Neural cell (in vitro differentiated cells): Measurements from ENCODE around the gene NUP62. TPM values are rescaled to one million over a fixed set of nuclear protein-coding genes. Genes with fewer than 3 reads are reported as not detected.
"Not testable (repeated sequence)": the region's sequence is repeated elsewhere in the genome, so short reads cannot be mapped to it uniquely, and the experiment has no call there.

Experiments used
- H2AFZ ChIP-seq: fragments of 200-600, 300-800 bp; sonication (generic), shearing (Covaris generic); 2 replicates; pipeline ENCODE4 v1.6.0; 2014; ENCODE audit warnings: low read depth, mild to moderate bottlenecking, antibody characterized with exemption, low read length, moderate library complexity
- H3F3A ChIP-seq: fragments of 200-600 bp; shearing (Covaris generic); 2 replicates; pipeline ENCODE4 v1.6.1; 2016; ENCODE audit warnings: mild to moderate bottlenecking, moderate library complexity, mixed read lengths, antibody characterized with exemption, low read length; ENCODE audit not compliant: insufficient read depth, poor library complexity, severe bottlenecking
- H3K27ac ChIP-seq: fragments of 200-600, 300-800 bp; sonication (generic), shearing (Covaris generic); 2 replicates; pipeline ENCODE4 v1.5.1; 2014; ENCODE audit warnings: mild to moderate bottlenecking, low read length, moderate library complexity
- H3K27me3 ChIP-seq: fragments of 300-800, 200-600 bp; sonication (generic), shearing (Covaris generic); 2 replicates; pipeline ENCODE4 v1.6.0; 2014; ENCODE audit warnings: mild to moderate bottlenecking, low read depth, low read length, moderate library complexity; ENCODE audit not compliant: insufficient read depth
- H3K36me3 ChIP-seq: fragments of 300-800, 200-600 bp; sonication (generic), shearing (Covaris generic); 2 replicates; pipeline ENCODE4 v1.5.1; 2014; ENCODE audit warnings: mild to moderate bottlenecking, antibody characterized with exemption, low read length, moderate library complexity; ENCODE audit not compliant: insufficient read depth
- H3K4me2 ChIP-seq: fragments of 300-800, 200-600 bp; sonication (generic), shearing (Covaris generic); 2 replicates; pipeline ENCODE4 v1.6.0; 2014; ENCODE audit warnings: mild to moderate bottlenecking, low read length
- H3K4me3 ChIP-seq: fragments of 300-800, 200-600 bp; sonication (generic), shearing (Covaris generic); 2 replicates; pipeline ENCODE4 v1.5.1; 2014; ENCODE audit warnings: mild to moderate bottlenecking, low read length, moderate library complexity
- H3K79me2 ChIP-seq: fragments of 200-600 bp; shearing (Covaris generic); replicated peaks from 2 replicates; pipeline ENCODE4 v1.6.0; 2014; ENCODE audit warnings: mild to moderate bottlenecking, low read length, moderate library complexity; ENCODE audit not compliant: insufficient read depth
- H3K9ac ChIP-seq: fragments of 300-800, 200-600 bp; sonication (generic), shearing (Covaris generic); 2 replicates; pipeline ENCODE4 v1.6.1; 2016; ENCODE audit warnings: mild to moderate bottlenecking, low read length, mixed read lengths
- H3K9me2 ChIP-seq: fragments of 200-600 bp; shearing (Covaris generic); 2 replicates; pipeline ENCODE4 v1.6.1; 2016; ENCODE audit warnings: mild to moderate bottlenecking, low read length, mixed read lengths; ENCODE audit not compliant: insufficient read depth
- H3K9me3 ChIP-seq: fragments of 200-600, 300-800 bp; sonication (generic), shearing (Covaris generic); 2 replicates; pipeline ENCODE4 v1.6.1; 2016; ENCODE audit warnings: mild to moderate bottlenecking, mixed run types, low read length, moderate library complexity, mixed read lengths
- H4K20me1 ChIP-seq: fragments of 200-600 bp; shearing (Covaris generic); 2 replicates; pipeline ENCODE4 v1.6.1; 2016; ENCODE audit warnings: mild to moderate bottlenecking, mixed run types; ENCODE audit not compliant: insufficient read depth
- EP300 ChIP-seq: fragments of 450-650 bp; conservative IDR thresholded peaks from 2 replicates; pipeline ENCODE4 v1.6.1; 2014; ENCODE audit warnings: antibody characterized with exemption, mild to moderate bottlenecking, moderate library complexity; ENCODE audit not compliant: poor library complexity, severe bottlenecking
- EZH2 ChIP-seq: fragments of 200-600, 300-800 bp; shearing (Covaris generic), sonication (generic); IDR thresholded peaks from 2 replicates; pipeline ENCODE4 v1.6.1; 2014; ENCODE audit warnings: antibody characterized with exemption, low read length, borderline replicate concordance, mild to moderate bottlenecking; ENCODE audit not compliant: insufficient read depth, poor library complexity, severe bottlenecking
- MXI1 ChIP-seq: fragments of 450-650 bp; conservative IDR thresholded peaks from 2 replicates; pipeline ENCODE4 v1.6.1; 2014; ENCODE audit warnings: antibody characterized with exemption, mild to moderate bottlenecking; ENCODE audit not compliant: poor library complexity, severe bottlenecking
- POLR2AphosphoS5 ChIP-seq: IDR thresholded peaks from 2 replicates; pipeline ENCODE4 v1.6.1; 2012
- RAD21 ChIP-seq: fragments of 450-650 bp; conservative IDR thresholded peaks from 2 replicates; pipeline ENCODE4 v1.6.1; 2014; ENCODE audit warnings: antibody characterized with exemption, mild to moderate bottlenecking, moderate library complexity
- SMC3 ChIP-seq: fragments of 450-650 bp; conservative IDR thresholded peaks from 2 replicates; pipeline ENCODE4 v1.6.1; 2014; ENCODE audit warnings: antibody characterized with exemption, mild to moderate bottlenecking, moderate library complexity; ENCODE audit not compliant: poor library complexity
- TAF1 ChIP-seq: IDR thresholded peaks from 2 replicates; pipeline ENCODE4 v1.6.1; 2012; ENCODE audit warnings: low read depth
- polyA plus RNA-seq: library from polyadenylated mRNA; depleted of rRNA; stranded (reverse); fragments of >200 nt; gene quantifications from 2 replicates; pipeline ENCODE4 v1.2.3, GENCODE V29; 2014
- TF ChIP-seq, protein P1 (sequence below): fragments of 450-650 bp; IDR thresholded peaks from 2 replicates; pipeline ENCODE4 v1.5.1; 2014; ENCODE audit warnings: antibody characterized with exemption, mild to moderate bottlenecking, moderate library complexity; ENCODE audit not compliant: poor library complexity, severe bottlenecking
- TF ChIP-seq, protein P2 (sequence below): IDR thresholded peaks from 2 replicates; pipeline ENCODE4 v1.6.1; 2012; ENCODE audit warnings: borderline replicate concordance

Gene NUP62
- polyA plus RNA-seq, 1 donor from 2014 or later, result 24.9 TPM

DNA sequence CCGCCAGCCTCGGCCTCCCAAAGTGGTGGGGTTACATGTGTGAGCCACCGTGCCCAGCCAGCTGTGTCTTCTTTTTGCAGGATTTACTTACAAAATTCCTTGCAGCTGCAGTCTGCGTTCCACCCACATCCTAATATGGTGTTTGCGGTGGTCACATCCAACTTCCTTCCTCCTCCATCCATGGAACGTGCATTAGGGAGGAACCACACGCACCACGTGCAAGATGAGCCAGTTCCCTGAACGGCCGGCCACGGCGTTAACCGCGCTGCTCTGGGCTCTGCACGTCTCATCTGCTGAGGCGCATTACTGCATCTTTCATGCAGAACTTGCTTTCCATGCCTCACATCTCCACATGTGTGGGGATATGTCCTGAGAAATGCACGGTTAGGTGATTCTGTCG lies 44.7 kb upstream of the NUP62 start:
- Histone ChIP-seq H2AFZ (no peak overlapping the region), H3K9me2 (no peaks in the 10 kb centered on the region), H3K9ac (no peak overlapping the region), H3K27ac (no peak overlapping the region), H4K20me1 (no peaks in the 10 kb centered on the region), H3F3A (no peaks in the 10 kb centered on the region), H3K4me3 (no peak overlapping the region), H3K36me3 (no peaks in the 10 kb centered on the region), H3K27me3 (no peaks in the 10 kb centered on the region), H3K4me2 (no peak overlapping the region), H3K9me3 (no peaks in the 10 kb centered on the region), H3K79me2 (no peaks in the 10 kb centered on the region)
- no peak for TF ChIP-seq MXI1
- TF ChIP-seq EZH2, result no peak

DNA sequence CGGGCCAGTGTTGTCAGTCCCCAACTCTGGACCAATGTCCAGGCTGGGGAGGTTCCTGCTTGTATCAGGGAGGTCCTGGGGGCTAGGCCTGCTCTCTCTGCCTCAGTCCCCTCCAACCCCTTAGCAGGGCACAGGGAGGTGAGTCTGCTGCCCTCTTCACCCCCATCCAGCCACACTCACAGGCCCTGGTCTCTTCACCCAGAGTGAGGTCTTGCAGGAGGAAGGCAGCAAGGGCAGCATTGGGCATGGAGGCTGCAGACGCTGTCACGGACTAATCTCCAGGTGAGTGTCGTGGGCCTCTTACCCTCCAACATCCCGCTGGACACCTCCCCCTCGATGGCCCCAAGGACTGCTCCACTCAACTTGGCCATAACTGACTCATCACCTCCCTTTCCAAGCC lies 43.5 kb upstream of the NUP62 start:
- Histone ChIP-seq H3K9me3 (no peaks in the 10 kb centered on the region), H3K36me3 (no peaks in the 10 kb centered on the region), H3K9me2 (no peaks in the 10 kb centered on the region), H2AFZ (no peak overlapping the region), H3K27ac (no peak overlapping the region), H3K79me2 (no peaks in the 10 kb centered on the region), H3F3A (no peaks in the 10 kb centered on the region), H3K4me2 (no peak overlapping the region), H3K27me3 (no peaks in the 10 kb centered on the region), H4K20me1 (no peaks in the 10 kb centered on the region), H3K9ac (no peak overlapping the region), H3K4me3 (no peak overlapping the region)
- TF ChIP-seq, protein P1, sequence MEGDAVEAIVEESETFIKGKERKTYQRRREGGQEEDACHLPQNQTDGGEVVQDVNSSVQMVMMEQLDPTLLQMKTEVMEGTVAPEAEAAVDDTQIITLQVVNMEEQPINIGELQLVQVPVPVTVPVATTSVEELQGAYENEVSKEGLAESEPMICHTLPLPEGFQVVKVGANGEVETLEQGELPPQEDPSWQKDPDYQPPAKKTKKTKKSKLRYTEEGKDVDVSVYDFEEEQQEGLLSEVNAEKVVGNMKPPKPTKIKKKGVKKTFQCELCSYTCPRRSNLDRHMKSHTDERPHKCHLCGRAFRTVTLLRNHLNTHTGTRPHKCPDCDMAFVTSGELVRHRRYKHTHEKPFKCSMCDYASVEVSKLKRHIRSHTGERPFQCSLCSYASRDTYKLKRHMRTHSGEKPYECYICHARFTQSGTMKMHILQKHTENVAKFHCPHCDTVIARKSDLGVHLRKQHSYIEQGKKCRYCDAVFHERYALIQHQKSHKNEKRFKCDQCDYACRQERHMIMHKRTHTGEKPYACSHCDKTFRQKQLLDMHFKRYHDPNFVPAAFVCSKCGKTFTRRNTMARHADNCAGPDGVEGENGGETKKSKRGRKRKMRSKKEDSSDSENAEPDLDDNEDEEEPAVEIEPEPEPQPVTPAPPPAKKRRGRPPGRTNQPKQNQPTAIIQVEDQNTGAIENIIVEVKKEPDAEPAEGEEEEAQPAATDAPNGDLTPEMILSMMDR, result no peak
- no peak for TF ChIP-seq EZH2
- no peak for TF ChIP-seq TAF1

DNA sequence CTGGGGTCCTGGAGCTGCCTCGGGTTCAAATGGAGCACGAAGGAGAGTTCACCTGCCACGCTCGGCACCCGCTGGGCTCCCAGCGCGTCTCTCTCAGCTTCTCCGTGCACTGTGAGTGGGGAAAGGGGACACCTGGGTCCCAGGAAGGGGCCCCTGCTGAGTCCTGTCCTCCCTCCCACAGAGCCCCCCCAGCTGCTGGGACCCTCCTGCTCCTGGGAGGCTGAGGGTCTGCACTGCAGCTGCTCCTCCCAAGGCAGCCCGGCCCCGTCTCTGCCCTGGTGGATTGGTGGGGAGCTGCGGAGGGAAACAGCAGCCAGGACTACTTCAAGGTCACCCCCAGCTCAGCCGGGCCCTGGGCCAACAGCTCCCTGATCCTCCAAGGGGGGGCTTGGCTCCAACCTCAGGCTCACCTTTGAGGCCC lies 42.7 kb upstream of the NUP62 start:
- Histone ChIP-seq H3F3A (no peaks in the 10 kb centered on the region), H3K4me3 (no peak overlapping the region), H3K4me2 (no peak overlapping the region), H2AFZ (no peak overlapping the region), H3K27ac (no peak overlapping the region), H3K36me3 (no peaks in the 10 kb centered on the region), H3K9me3 (no peaks in the 10 kb centered on the region), H3K27me3 (no peaks in the 10 kb centered on the region), H3K79me2 (no peaks in the 10 kb centered on the region), H4K20me1 (no peaks in the 10 kb centered on the region), H3K9ac (no peak overlapping the region), H3K9me2 (no peaks in the 10 kb centered on the region)
- TF ChIP-seq, protein P2, sequence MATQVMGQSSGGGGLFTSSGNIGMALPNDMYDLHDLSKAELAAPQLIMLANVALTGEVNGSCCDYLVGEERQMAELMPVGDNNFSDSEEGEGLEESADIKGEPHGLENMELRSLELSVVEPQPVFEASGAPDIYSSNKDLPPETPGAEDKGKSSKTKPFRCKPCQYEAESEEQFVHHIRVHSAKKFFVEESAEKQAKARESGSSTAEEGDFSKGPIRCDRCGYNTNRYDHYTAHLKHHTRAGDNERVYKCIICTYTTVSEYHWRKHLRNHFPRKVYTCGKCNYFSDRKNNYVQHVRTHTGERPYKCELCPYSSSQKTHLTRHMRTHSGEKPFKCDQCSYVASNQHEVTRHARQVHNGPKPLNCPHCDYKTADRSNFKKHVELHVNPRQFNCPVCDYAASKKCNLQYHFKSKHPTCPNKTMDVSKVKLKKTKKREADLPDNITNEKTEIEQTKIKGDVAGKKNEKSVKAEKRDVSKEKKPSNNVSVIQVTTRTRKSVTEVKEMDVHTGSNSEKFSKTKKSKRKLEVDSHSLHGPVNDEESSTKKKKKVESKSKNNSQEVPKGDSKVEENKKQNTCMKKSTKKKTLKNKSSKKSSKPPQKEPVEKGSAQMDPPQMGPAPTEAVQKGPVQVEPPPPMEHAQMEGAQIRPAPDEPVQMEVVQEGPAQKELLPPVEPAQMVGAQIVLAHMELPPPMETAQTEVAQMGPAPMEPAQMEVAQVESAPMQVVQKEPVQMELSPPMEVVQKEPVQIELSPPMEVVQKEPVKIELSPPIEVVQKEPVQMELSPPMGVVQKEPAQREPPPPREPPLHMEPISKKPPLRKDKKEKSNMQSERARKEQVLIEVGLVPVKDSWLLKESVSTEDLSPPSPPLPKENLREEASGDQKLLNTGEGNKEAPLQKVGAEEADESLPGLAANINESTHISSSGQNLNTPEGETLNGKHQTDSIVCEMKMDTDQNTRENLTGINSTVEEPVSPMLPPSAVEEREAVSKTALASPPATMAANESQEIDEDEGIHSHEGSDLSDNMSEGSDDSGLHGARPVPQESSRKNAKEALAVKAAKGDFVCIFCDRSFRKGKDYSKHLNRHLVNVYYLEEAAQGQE, result no peak
- no peak for TF ChIP-seq MXI1
- no peak for TF ChIP-seq POLR2AphosphoS5
- TF ChIP-seq SMC3, result no peak
- TF ChIP-seq EZH2, result no peak
- no peak for TF ChIP-seq RAD21
- TF ChIP-seq EP300, result no peak
- no peak for TF ChIP-seq TAF1
- TF ChIP-seq, protein P1, result no peak

DNA sequence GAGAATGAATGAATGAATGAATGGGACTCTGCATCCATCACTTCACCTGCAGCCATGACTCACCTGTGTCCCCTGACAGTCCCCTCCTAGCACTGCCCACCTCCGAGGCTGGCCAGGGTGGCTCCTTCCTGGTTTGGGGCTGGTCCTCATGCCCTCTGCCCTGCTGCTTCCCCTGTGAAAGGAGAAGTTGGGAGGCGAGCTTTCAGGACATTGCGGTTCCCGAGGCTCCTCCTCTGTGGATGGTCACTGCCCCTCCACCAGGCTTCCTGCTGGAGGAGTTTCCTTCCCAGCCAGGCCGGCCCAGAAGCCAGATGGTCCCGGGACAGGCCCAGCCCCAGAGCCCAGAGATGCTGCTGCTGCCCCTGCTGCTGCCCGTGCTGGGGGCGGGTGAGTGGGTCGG lies 40.1 kb upstream of the NUP62 start:
- H3K9me3 ChIP-seq, H4K20me1 ChIP-seq, H3K9ac ChIP-seq, H3F3A ChIP-seq, H3K36me3 ChIP-seq, H3K4me3 ChIP-seq, H3K9me2 ChIP-seq, H3K27me3 ChIP-seq, H3K79me2 ChIP-seq, H3K27ac ChIP-seq, H3K4me2 ChIP-seq, H2AFZ ChIP-seq: not testable (repeated sequence)
